B cell (primary cell): ENCODE results near the gene EPG5. TPM values are rescaled to one million over a fixed set of nuclear protein-coding genes. Genes with fewer than 3 reads are reported as not detected.

Source experiments
- ATAC-seq: fragments of 200-7000 bp; cut with Tn5 transposase; one replicate; pipeline ENCODE4 v1.10.0; 2021; ENCODE audit warnings: low read depth, mild to moderate bottlenecking, moderate number of reproducible peaks, moderate library complexity
- CTCF ChIA-PET: fragments of 350-600 bp; sonication (Branson Sonifier 250); formaldehyde crosslinking; loops from one replicate; lab custom pipeline; 2021; ENCODE audit warnings: antibody characterized with exemption, inconsistent platforms; lab: Charles Lee
- POLR2A ChIA-PET: fragments of 350-600 bp; sonication (Branson Sonifier 250); formaldehyde crosslinking; loops from one replicate; lab custom pipeline; 2021; ENCODE audit warnings: antibody characterized with exemption; lab: Charles Lee
- DNase-seq: peaks from one replicate; pipeline ENCODE4 v3.0.0; 2013
- H2AFZ ChIP-seq: 2 replicates; pipeline ENCODE4 v1.6.1; 2012; ENCODE audit warnings: mild to moderate bottlenecking, low read depth, low read length; ENCODE audit not compliant: insufficient read depth, poor library complexity, severe bottlenecking
- H3K27ac ChIP-seq, 2 donors: 1 replicate in 1 of 2; 2 replicates in 1 of 2; pipeline ENCODE4 v1.5.1; 2012 to 2013; ENCODE audit warnings: low read length in 2 of 2, mild to moderate bottlenecking in 2 of 2, moderate library complexity in 1 of 2
- H3K27me3 ChIP-seq, 4 experiments: fragments of 200-600 bp in 1 of 4; sonication (generic) in 1 of 4; replicated peaks in 1 of 4; 1 replicate in 2 of 4; 2 replicates in 2 of 4; pipeline versions ENCODE4 v1.6.1 to v1.7.0; 2013 to 2016; ENCODE audit warnings: low read length in 3 of 4, mild to moderate bottlenecking in 2 of 4, mixed read lengths in 1 of 4, moderate library complexity in 1 of 4; ENCODE audit not compliant: insufficient read depth in 4 of 4, control insufficient read depth in 3 of 4; ENCODE audit errors: control extremely low read depth in 1 of 4
- H3K36me3 ChIP-seq, 2 experiments: replicated peaks in 1 of 2; 1 replicate in 1 of 2; 2 replicates in 1 of 2; pipeline versions ENCODE4 v1.6.1 to v1.7.1; 2013; ENCODE audit warnings: low read length in 1 of 2; ENCODE audit not compliant: insufficient read depth in 2 of 2, control insufficient read depth in 1 of 2; ENCODE audit errors: control extremely low read depth in 1 of 2, extremely low read depth in 1 of 2
- H3K4me1 ChIP-seq, 2 donors: fragments of 200-600 bp in 1 of 2; sonication (generic) in 1 of 2; 1 replicate in 1 of 2; 2 replicates in 1 of 2; pipeline versions ENCODE4 v1.5.1 to v1.6.1; 2013 to 2017; ENCODE audit warnings: low read length in 2 of 2; ENCODE audit not compliant: control insufficient read depth in 2 of 2, insufficient read depth in 2 of 2
- H3K4me2 ChIP-seq: replicated peaks from 2 replicates; pipeline ENCODE3; 2012; ENCODE audit warnings: mild to moderate bottlenecking, low read depth, low read length; ENCODE audit not compliant: poor library complexity, severe bottlenecking
- H3K4me3 ChIP-seq, 5 experiments: fragments of 200-600 bp in 1 of 5; sonication (generic) in 1 of 5; 1 replicate in 3 of 5; 2 replicates in 2 of 5; pipeline versions ENCODE4 v1.5.1 to v1.7.0; 2011 to 2016; ENCODE audit warnings: low read length in 4 of 5, mild to moderate bottlenecking in 4 of 5, low read depth in 2 of 5, control low read depth in 1 of 5, moderate library complexity in 1 of 5; ENCODE audit not compliant: insufficient read depth in 1 of 5; ENCODE audit errors: control extremely low read depth in 1 of 5, extremely low read depth in 1 of 5
- H3K79me2 ChIP-seq: fragments of 200-600 bp; sonication (generic); one replicate; pipeline ENCODE4 v1.6.0; 2016; ENCODE audit warnings: low read length; ENCODE audit not compliant: control insufficient read depth, insufficient read depth
- H3K9ac ChIP-seq: fragments of 200-600 bp; sonication (generic); 2 replicates; pipeline ENCODE4 v1.6.1; 2017; ENCODE audit warnings: mild to moderate bottlenecking, low read length, moderate library complexity
- H3K9me3 ChIP-seq, 3 donors: one replicate each; pipeline versions ENCODE4 v1.6.1 to v1.7.1; 2013; ENCODE audit warnings: low read length in 2 of 3; ENCODE audit not compliant: control insufficient read depth in 2 of 3, insufficient read depth in 1 of 3; ENCODE audit errors: control extremely low read depth in 1 of 3
- H4K20me1 ChIP-seq: 2 replicates; pipeline ENCODE4 v1.6.0; 2012; ENCODE audit warnings: mild to moderate bottlenecking, low read length; ENCODE audit not compliant: insufficient read depth, control insufficient read depth, poor library complexity, severe bottlenecking
- H3K27ac Mint-ChIP-seq: one replicate; pipeline ENCODE4 v1.8.0; 2021; ENCODE audit warnings: mixed read lengths
- H3K27me3 Mint-ChIP-seq: one replicate; pipeline ENCODE4 v1.8.0; 2021; ENCODE audit warnings: mixed read lengths
- H3K4me1 Mint-ChIP-seq: one replicate; pipeline ENCODE4 v1.8.0; 2021; ENCODE audit warnings: mixed read lengths
- H3K4me3 Mint-ChIP-seq: one replicate; pipeline ENCODE4 v1.8.0; 2021; ENCODE audit warnings: mixed read lengths
- H3K9me3 Mint-ChIP-seq: one replicate; pipeline ENCODE4 v1.8.0; 2022; ENCODE audit warnings: mixed read lengths; ENCODE audit not compliant: insufficient read depth
- CTCF ChIP-seq: fragments of 200-600 bp; IDR thresholded peaks from one replicate; pipeline ENCODE4 v1.8.0; 2022; ENCODE audit warnings: antibody characterized with exemption, mild to moderate bottlenecking
- EZH2 ChIP-seq: IDR thresholded peaks from 2 replicates; pipeline ENCODE4 v1.6.1; 2012; ENCODE audit warnings: borderline replicate concordance, low read depth, mild to moderate bottlenecking, moderate library complexity, low read length; ENCODE audit not compliant: insufficient read depth, poor library complexity, severe bottlenecking
- WGBS: methylation state at CpG from one replicate; pipeline ENCODE4 v1.1.5; 2013; ENCODE audit warnings: missing lambda C conversion rate; ENCODE audit not compliant: insufficient coverage; 5-methylcytosine and 5-hydroxymethylcytosine counted together
- intact Hi-C: fragments of 100-400 bp; cut with micrococcal nuclease; formaldehyde crosslinking; loops from one replicate; pipeline ENCODE4 v1.10.0; 2022
- polyA plus RNA-seq: library from polyadenylated mRNA; depleted of rRNA; stranded (reverse); fragments of >200 nt; gene quantifications from 2 replicates; pipeline ENCODE4 v1.2.3, GENCODE V29; 2012
- total RNA-seq, 2 donors: library from RNA; stranded (reverse); fragments of 120-200 nt in 1 of 2; gene quantifications; 1 replicate in 1 of 2; 2 replicates in 1 of 2; pipeline versions ENCODE4 v1.2.3 to v1.2.4, GENCODE V29; 2013 to 2022

EPG5 gene
- total and polyA plus RNA-seq, 2 donors (not counting 1 experiment from before 2014, with no cell fraction given): 10.3 to 50.4 TPM

GRCh38 chr18:45938488-45938935 lies 28.6 kb downstream of the EPG5 start:
- H3K9me3 Mint-ChIP-seq: no peaks in the 10 kb centered on the region
- H3K27me3 ChIP-seq: no peaks in the 10 kb centered on the region
- CTCF ChIA-PET: no interaction called here
- no peaks in the 10 kb centered on the region for H4K20me1 ChIP-seq
- ATAC-seq (no peak), DNase-seq (no peak)
- intact Hi-C loops: no loop called here
- H3K9me3 ChIP-seq: no peaks in the 10 kb centered on the region
- no peak overlapping the region for H2AFZ ChIP-seq
- H3K4me2 ChIP-seq: no peak overlapping the region
- H3K9ac ChIP-seq: no peak overlapping the region
- no peak overlapping the region for H3K4me3 Mint-ChIP-seq
- H3K4me3 ChIP-seq: no peak overlapping the region
- H3K27me3 Mint-ChIP-seq: no peaks in the 10 kb centered on the region
- POLR2A ChIA-PET: no interaction called here
- H3K36me3 ChIP-seq: peaks cover 5 to 72% of the 10 kb centered on the region in 2 experiments
- H3K4me1 ChIP-seq: no peaks in the 10 kb centered on the region
- H3K4me1 Mint-ChIP-seq: no peaks in the 10 kb centered on the region
- H3K27ac ChIP-seq: no peak overlapping the region
- no peak overlapping the region for H3K27ac Mint-ChIP-seq
- no peak for TF ChIP-seq EZH2
- no peak for TF ChIP-seq CTCF
- no peaks in the 10 kb centered on the region for H3K79me2 ChIP-seq
- WGBS: no CpG with 5 or more reads among the region's 2 CpGs

- Mint-ChIP-seq H3K9me3 (no peaks in the 10 kb centered on the region), H3K27me3 (no peaks in the 10 kb centered on the region), H3K4me1 (no peaks in the 10 kb centered on the region), H3K4me3 (no peak overlapping the region), H3K27ac (no peak overlapping the region)
- no peak for TF ChIP-seq EZH2
- ChIA-PET POLR2A (no interaction called here), CTCF (no interaction called here)
- intact Hi-C loops: no loop called here
- no peak overlapping the region for H2AFZ ChIP-seq
- H3K36me3 ChIP-seq: peaks cover 3 to 66% of the 10 kb centered on the region in 2 experiments
- H3K27ac ChIP-seq: no peak overlapping the region
- no peak for DNase-seq
- H3K9me3 ChIP-seq: no peaks in the 10 kb centered on the region
- H3K4me1 ChIP-seq: no peaks in the 10 kb centered on the region
- 100% methylated on average over 2 of the region's 3 CpGs for WGBS
- ATAC-seq: no peak
- no peaks in the 10 kb centered on the region for H3K27me3 ChIP-seq
- no peaks in the 10 kb centered on the region for H3K79me2 ChIP-seq
- no peak overlapping the region for H3K4me2 ChIP-seq
- H4K20me1 ChIP-seq: no peaks in the 10 kb centered on the region
- H3K4me3 ChIP-seq: no peak overlapping the region
- no peak overlapping the region for H3K9ac ChIP-seq
These were observed 31.4 kb downstream of the EPG5 start for GRCh38 chr18:45935591-45936335.
